Tibial nerve (tissue), 4 donors: ENCODE data around the gene SNRNP70.
"Not testable (repeated sequence)": the region's sequence is repeated elsewhere in the genome, so short reads cannot be mapped to it uniquely, and the experiment has no call there.

Experiments
- EP300 ChIP-seq, 2 donors: sonication (generic); formaldehyde crosslinking; IDR thresholded peaks; one replicate each; pipeline ENCODE4 v1.6.1; 2017; ENCODE audit warnings: antibody characterized with exemption in 2 of 2, mild to moderate bottlenecking in 1 of 2
- POLR2A ChIP-seq, 2 donors: fragments of 450-650 bp; IDR thresholded peaks; one replicate each; pipeline ENCODE4 v1.6.1; 2017; ENCODE audit warnings: antibody characterized with exemption in 2 of 2, mild to moderate bottlenecking in 2 of 2, moderate library complexity in 2 of 2
- TF ChIP-seq, protein P1 (sequence below), 5 experiments: fragments of 200-600 bp in 3 of 5; fragments of 450-650 bp in 2 of 5; sonication (generic) in 3 of 5; IDR thresholded peaks; one replicate each; pipeline ENCODE4 v1.5.1; 2016 to 2019; ENCODE audit warnings: antibody characterized with exemption in 5 of 5, mild to moderate bottlenecking in 3 of 5, moderate library complexity in 2 of 5

DNA sequence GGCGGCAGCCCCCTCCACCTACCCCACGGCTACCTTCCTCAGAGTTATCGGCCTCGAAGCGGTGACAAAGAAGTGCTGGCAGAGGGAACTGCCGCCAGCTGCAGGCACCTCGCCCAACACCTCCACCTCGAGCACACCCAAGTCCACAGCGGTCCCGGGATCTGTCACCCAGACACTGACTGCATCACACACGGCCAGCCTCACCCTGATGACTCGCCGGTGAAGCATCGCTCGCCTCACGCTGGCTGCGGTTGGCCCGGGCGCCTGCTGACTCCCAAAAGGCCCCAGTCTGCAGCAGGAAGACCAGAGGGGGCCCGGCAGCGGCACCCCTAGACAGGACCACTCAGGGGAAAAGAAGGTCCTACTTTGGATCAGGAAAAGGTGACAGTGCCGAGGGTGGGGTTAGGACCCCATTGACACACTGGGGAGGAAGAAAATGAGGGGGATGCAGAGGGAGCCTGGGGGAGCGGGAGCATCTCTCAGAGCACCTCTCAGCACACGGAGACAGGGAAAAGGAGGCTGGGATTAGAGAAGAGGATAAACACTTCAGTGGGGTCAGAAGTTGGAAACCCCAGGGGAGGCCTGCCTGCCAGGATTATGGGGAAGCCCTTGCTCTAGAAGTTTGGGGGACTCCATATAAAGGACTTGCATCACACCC lies 34.7 kb upstream of the SNRNP70 start:
- TF ChIP-seq, protein P1, sequence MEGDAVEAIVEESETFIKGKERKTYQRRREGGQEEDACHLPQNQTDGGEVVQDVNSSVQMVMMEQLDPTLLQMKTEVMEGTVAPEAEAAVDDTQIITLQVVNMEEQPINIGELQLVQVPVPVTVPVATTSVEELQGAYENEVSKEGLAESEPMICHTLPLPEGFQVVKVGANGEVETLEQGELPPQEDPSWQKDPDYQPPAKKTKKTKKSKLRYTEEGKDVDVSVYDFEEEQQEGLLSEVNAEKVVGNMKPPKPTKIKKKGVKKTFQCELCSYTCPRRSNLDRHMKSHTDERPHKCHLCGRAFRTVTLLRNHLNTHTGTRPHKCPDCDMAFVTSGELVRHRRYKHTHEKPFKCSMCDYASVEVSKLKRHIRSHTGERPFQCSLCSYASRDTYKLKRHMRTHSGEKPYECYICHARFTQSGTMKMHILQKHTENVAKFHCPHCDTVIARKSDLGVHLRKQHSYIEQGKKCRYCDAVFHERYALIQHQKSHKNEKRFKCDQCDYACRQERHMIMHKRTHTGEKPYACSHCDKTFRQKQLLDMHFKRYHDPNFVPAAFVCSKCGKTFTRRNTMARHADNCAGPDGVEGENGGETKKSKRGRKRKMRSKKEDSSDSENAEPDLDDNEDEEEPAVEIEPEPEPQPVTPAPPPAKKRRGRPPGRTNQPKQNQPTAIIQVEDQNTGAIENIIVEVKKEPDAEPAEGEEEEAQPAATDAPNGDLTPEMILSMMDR (IDR thresholded peaks at IDR 0.05) = not testable (repeated sequence)
- TF ChIP-seq EP300, POLR2A (IDR thresholded peaks at IDR 0.05): not testable (repeated sequence)
